ENCODE data around the gene LRP1B. TPM values are rescaled to one million over a fixed set of nuclear protein-coding genes. Genes with fewer than 3 reads are reported as not detected.

LRP1B gene
- total RNA-seq, 1 experiment from 2014 or later = 0.21 TPM

GRCh38 chr2:141364821-141365220, 766.0 kb downstream of the LRP1B start:
- no peaks in the 10 kb centered on the region for H3K27me3 Mint-ChIP-seq (ENCODE audit: unreplicated experiment)
- no peaks in the 10 kb centered on the region for H3K36me3 Mint-ChIP-seq (ENCODE audit: insufficient read depth, unreplicated experiment)
- CTCF ChIA-PET = no interaction called here
- intact Hi-C loops (cut with micrococcal nuclease; ENCODE audit: unreplicated experiment) = no loop called here
- no peak overlapping the region for H3K4me3 Mint-ChIP-seq (ENCODE audit: low read depth, unreplicated experiment)
- no peak for DNase-seq
- no peaks in the 10 kb centered on the region for H3K4me1 Mint-ChIP-seq (ENCODE audit: low read depth, unreplicated experiment)
- H3K27ac Mint-ChIP-seq (ENCODE audit: unreplicated experiment) = no peak overlapping the region
- no TSS peak for BruUV-seq (replicated peaks)
- TF ChIP-seq CTCF (IDR thresholded peaks at IDR 0.05; ENCODE audit: unreplicated experiment) = no peak
- H3K9me3 Mint-ChIP-seq (ENCODE audit: low read depth, unreplicated experiment) = no peaks in the 10 kb centered on the region

GRCh38 chr2:141362311-141362710, 768.5 kb downstream of the LRP1B start:
- no peaks in the 10 kb centered on the region for H3K4me1 Mint-ChIP-seq (ENCODE audit: low read depth, unreplicated experiment)
- intact Hi-C loops (cut with micrococcal nuclease; ENCODE audit: unreplicated experiment) = no loop called here
- no peaks in the 10 kb centered on the region for H3K36me3 Mint-ChIP-seq (ENCODE audit: insufficient read depth, unreplicated experiment)
- DNase-seq = no peak
- H3K27ac Mint-ChIP-seq (ENCODE audit: unreplicated experiment) = no peak overlapping the region
- CTCF ChIA-PET = no interaction called here
- no TSS peak for BruUV-seq (replicated peaks)
- no peaks in the 10 kb centered on the region for H3K27me3 Mint-ChIP-seq (ENCODE audit: unreplicated experiment)
- no peak for TF ChIP-seq CTCF (IDR thresholded peaks at IDR 0.05; ENCODE audit: unreplicated experiment)
- H3K4me3 Mint-ChIP-seq (ENCODE audit: low read depth, unreplicated experiment) = no peak overlapping the region
- H3K9me3 Mint-ChIP-seq (ENCODE audit: low read depth, unreplicated experiment) = no peaks in the 10 kb centered on the region

GRCh38 chr2:141348481-141348880, 782.3 kb downstream of the LRP1B start:
- Mint-ChIP-seq H3K27me3 (ENCODE audit: unreplicated experiment) (no peaks in the 10 kb centered on the region), H3K4me3 (ENCODE audit: low read depth, unreplicated experiment) (no peak overlapping the region), H3K9me3 (ENCODE audit: low read depth, unreplicated experiment) (peaks cover 6% of the 10 kb centered on the region), H3K4me1 (ENCODE audit: low read depth, unreplicated experiment) (peaks cover 9% of the 10 kb centered on the region), H3K36me3 (ENCODE audit: insufficient read depth, unreplicated experiment) (no peaks in the 10 kb centered on the region), H3K27ac (ENCODE audit: unreplicated experiment) (no peak overlapping the region)
- CTCF ChIA-PET = interaction anchor here (0.7 kb wide), 1 partner anchor 336 kb away, joined by 3 read pairs; no protein-coding TSS in a partner anchor
- intact Hi-C loops (cut with micrococcal nuclease; ENCODE audit: unreplicated experiment) = no loop called here
- TF ChIP-seq CTCF (IDR thresholded peaks at IDR 0.05; ENCODE audit: unreplicated experiment) = no peak
- no peak for DNase-seq
- BruUV-seq (replicated peaks) = no TSS peak

- no TSS peak for BruUV-seq (replicated peaks)
- intact Hi-C loops (cut with micrococcal nuclease; ENCODE audit: unreplicated experiment) = no loop called here
- no peak for DNase-seq
- Mint-ChIP-seq H3K4me3 (ENCODE audit: low read depth, unreplicated experiment) (no peak overlapping the region), H3K27ac (ENCODE audit: unreplicated experiment) (peak overlapping the region; percentile 16), H3K27me3 (ENCODE audit: unreplicated experiment) (no peaks in the 10 kb centered on the region), H3K36me3 (ENCODE audit: insufficient read depth, unreplicated experiment) (no peaks in the 10 kb centered on the region), H3K9me3 (ENCODE audit: low read depth, unreplicated experiment) (peaks cover 3% of the 10 kb centered on the region), H3K4me1 (ENCODE audit: low read depth, unreplicated experiment) (peaks cover 16% of the 10 kb centered on the region)
- CTCF ChIA-PET = no interaction called here
- TF ChIP-seq CTCF (IDR thresholded peaks at IDR 0.05; ENCODE audit: unreplicated experiment) = no peak
Observed at GRCh38 chr2:141341444-141341843, 789.4 kb downstream of the LRP1B start.
